Left hindlimb (tissue), 1 donor: ENCODE data around the gene CHFR.
"Not testable (repeated sequence)": the region's sequence is repeated elsewhere in the genome, so short reads cannot be mapped to it uniquely, and the experiment has no call there.

ENCODE experiments used
- DNase-seq: peaks from one replicate; pipeline ENCODE4 v3.0.0-alpha.2; 2018

CHFR gene

GRCh38 chr12:132806857-132807256 is 80.5 kb downstream of the CHFR start:
- no peak for DNase-seq

DNA sequence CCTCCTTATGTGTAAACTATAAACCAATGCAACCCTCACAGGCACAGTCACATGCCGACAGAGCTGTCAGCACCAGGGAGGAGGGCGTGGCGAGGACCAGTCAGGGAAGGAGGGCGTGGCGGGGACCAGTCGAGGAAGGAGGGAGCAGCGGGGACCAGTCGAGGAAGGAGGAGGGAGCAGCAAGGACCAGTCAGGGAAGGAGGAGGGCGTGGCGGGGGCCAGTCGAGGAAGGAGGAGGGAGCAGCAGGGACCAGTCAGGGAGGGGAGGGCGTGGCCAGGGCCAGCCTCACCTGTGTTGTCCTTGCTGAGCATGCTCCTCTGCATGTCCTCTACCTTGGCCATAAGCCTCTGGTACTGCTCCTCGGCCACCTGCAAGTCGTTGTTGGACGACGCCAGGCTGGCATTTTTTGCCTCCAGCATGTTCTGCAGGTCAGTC is 83.0 kb downstream of the CHFR start:
- DNase-seq = no peak

DNA sequence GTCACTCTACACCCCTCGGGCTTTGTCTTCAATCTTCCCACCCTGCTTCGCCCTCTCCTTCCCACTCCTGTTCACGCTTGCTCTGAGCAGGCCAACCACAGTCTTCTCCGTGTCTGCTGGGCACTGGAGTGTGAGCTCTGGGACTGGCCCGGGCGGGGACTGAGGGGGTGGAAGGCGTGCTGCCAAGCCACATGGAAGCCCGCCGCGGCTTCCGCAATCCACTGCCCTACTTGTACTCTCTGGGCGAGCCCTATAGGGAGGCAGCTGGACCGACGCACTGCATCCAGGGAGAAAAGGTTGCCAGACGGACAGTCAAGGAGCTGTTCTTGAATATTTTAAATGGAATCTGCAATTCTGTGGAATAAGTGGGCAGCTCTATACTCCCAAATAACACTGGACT is 83.5 kb downstream of the CHFR start:
- DNase-seq = no peak

GRCh38 chr12:132803125-132803524 is 84.3 kb downstream of the CHFR start:
- DNase-seq = no peak

DNA sequence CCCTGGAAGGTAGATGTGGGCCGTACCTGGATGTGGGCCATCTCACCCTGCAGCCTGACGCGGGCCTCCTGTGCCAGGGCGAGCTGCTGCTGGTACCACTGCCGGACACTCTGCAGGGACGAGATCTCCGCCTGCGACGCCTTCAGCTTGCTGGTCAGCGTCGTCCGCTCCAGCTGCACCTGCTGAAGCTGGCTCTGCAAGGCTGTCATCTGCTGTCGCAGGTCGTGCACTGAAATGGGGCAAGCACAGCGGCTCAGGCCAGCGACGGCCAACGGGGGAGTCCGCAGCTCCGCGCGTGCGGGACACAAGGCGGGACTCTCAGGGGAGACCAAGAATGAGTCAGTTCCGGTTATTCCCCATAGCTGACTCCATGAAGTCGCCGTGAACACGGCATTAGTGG is 85.7 kb downstream of the CHFR start:
- DNase-seq = no peak

- no peak for DNase-seq
Observed at GRCh38 chr12:132798836-132799235, 88.6 kb downstream of the CHFR start.

GRCh38 chr12:132797820-132798570 is 89.4 kb downstream of the CHFR start:
- DNase-seq = no peak

- no peak for DNase-seq
Observed at GRCh38 chr12:132795847-132796246, 91.6 kb downstream of the CHFR start.

- DNase-seq = not testable (repeated sequence)
Observed at GRCh38 chr12:132791940-132792339, 95.5 kb downstream of the CHFR start.

DNA sequence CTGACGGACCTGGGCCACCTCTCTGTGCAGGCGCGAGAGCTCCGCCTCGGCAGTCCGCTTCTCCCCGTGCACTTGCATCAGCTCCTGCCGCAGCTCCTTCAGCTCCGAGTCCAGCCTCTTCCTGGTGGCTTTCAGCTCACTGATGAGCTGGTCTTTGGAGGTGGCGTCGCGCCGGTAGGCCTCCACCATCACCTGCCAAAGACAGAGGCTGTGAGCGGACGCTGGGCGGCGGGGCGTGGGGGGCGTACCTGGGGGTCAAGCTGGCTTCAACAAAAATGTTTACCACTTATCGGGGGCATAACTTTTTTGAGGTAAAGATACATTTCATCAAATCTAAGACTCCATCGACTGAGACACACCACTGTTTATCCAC is 98.3 kb downstream of the CHFR start:
- no peak for DNase-seq

GRCh38 chr12:132788375-132789098 is 98.9 kb downstream of the CHFR start:
- no peak for DNase-seq

DNA sequence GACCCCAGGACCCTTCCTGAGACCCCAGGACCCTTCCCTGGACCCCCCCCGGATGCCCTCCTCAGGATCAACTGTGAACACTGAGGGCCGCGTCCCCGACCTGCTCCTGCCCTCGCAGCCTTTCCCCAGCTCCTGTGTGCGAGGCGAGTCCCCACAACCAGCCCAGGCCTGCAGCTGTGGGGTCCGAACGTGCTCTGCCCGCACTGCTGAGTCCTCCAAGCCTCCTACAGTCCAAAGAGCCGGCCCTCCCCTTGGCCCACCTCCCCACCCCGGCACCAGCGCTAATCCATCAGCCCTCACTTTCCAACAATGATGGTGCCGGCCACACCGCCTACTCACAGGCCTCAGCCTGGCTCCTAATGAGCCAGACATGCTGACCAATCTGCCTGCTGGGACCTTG is 99.5 kb downstream of the CHFR start:
- DNase-seq = no peak

- no peak for DNase-seq
Observed at GRCh38 chr12:132786192-132786591, 101.2 kb downstream of the CHFR start.

DNA sequence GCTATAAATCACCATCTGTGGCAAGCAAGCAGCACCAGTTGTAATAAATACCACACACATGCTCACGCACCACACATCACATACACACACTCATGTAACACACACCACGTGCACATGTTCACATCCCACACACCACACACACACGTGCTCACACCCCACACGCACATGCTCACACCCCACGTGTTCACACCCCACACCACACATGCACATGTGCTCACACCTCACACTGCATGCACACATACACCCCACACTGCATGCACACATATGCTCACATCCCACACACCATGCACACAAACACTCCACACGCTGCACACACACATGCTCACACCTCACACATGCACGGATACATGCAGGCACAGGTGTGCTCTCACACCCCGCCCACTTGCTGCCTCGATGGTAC is 102.8 kb downstream of the CHFR start:
- DNase-seq = no peak

DNA sequence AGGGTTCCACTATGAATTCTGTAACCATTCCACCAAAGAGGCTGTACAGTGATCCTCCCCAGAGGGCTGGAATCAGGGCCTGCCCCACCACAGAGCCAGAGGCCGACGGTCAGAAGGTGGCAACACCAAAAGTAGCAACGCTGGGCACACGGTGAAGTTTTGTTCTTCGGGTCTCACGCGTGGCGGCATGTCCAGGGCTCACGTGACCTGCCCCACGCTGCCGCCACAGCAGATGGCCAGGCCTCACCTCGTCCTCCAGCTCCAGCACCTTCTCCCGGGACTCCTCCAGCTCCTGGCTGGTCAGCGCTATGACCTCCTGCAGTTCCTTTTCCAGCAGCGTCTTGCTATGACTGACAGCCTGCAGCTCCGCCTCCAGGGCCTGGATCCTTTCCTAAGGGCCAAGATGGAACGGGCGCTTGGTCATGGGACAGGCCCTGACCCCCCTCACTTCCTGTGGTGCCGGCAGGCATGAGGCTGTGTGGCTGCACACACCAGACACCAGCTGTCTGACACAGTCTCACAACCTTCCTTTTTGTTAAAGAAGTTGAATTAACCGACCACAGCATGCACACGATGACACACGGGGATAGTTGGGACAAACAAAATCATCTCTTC is 103.4 kb downstream of the CHFR start:
- no peak for DNase-seq
